H9 (cell line): Measurements from ENCODE around the gene XG. TPM values are rescaled to one million over a fixed set of nuclear protein-coding genes. Genes with fewer than 3 reads are reported as not detected.

ENCODE experiments used
- DNase-seq: peaks from one replicate; pipeline ENCODE4 v3.0.0-alpha.2; 2017
- H2AFZ ChIP-seq: one replicate; pipeline ENCODE4 v1.6.1; 2013; ENCODE audit warnings: mild to moderate bottlenecking, low read length, control low read depth, moderate library complexity
- H2AK5ac ChIP-seq: 2 replicates; pipeline ENCODE4 v1.6.1; 2013; ENCODE audit warnings: low read length, control low read depth, mixed read lengths; ENCODE audit not compliant: insufficient read length
- H2BK120ac ChIP-seq: one replicate; pipeline ENCODE4 v1.6.1; 2013; ENCODE audit warnings: low read depth, mild to moderate bottlenecking, low read length, control low read depth, inconsistent platforms; ENCODE audit not compliant: poor library complexity, severe bottlenecking
- H2BK12ac ChIP-seq: 2 replicates; pipeline ENCODE4 v1.6.1; 2013; ENCODE audit warnings: low read length, control low read depth, mixed read lengths, low read depth; ENCODE audit not compliant: insufficient read length
- H2BK15ac ChIP-seq: 2 replicates; pipeline ENCODE4 v1.6.1; 2013; ENCODE audit warnings: low read depth, low read length, control low read depth
- H2BK20ac ChIP-seq: one replicate; pipeline ENCODE4 v1.6.1; 2013; ENCODE audit warnings: low read depth, mild to moderate bottlenecking, low read length, control low read depth, inconsistent platforms; ENCODE audit not compliant: poor library complexity, severe bottlenecking
- H2BK5ac ChIP-seq: 2 replicates; pipeline ENCODE4 v1.6.1; 2013; ENCODE audit warnings: low read length, control low read depth, mixed read lengths; ENCODE audit not compliant: insufficient read length
- H3K14ac ChIP-seq: 2 replicates; pipeline ENCODE4 v1.6.1; 2013; ENCODE audit warnings: low read length, control low read depth; ENCODE audit not compliant: insufficient read depth
- H3K18ac ChIP-seq: 2 replicates; pipeline ENCODE4 v1.6.1; 2013; ENCODE audit warnings: low read depth, mild to moderate bottlenecking, mixed read lengths, low read length, control low read depth; ENCODE audit not compliant: insufficient read length
- H3K23ac ChIP-seq: 2 replicates; pipeline ENCODE4 v1.6.1; 2013; ENCODE audit warnings: low read length, control low read depth, mixed read lengths, low read depth; ENCODE audit not compliant: insufficient read length
- H3K23me2 ChIP-seq: 2 replicates; pipeline ENCODE4 v1.6.1; 2013; ENCODE audit warnings: low read depth, mild to moderate bottlenecking, mixed read lengths, low read length, control low read depth; ENCODE audit not compliant: insufficient read length, poor library complexity, severe bottlenecking
- H3K27ac ChIP-seq: 2 replicates; pipeline ENCODE4 v1.5.1; 2013; ENCODE audit warnings: low read length, control low read depth, mixed read lengths, low read depth; ENCODE audit not compliant: insufficient read length
- H3K27me3 ChIP-seq: 2 replicates; pipeline ENCODE4 v1.6.1; 2013; ENCODE audit warnings: low read length, control low read depth, inconsistent platforms; ENCODE audit not compliant: insufficient read depth
- H3K4ac ChIP-seq: 2 replicates; pipeline ENCODE4 v1.6.1; 2013; ENCODE audit warnings: low read depth, mild to moderate bottlenecking, control low read depth, inconsistent platforms, low read length, moderate library complexity
- H3K4me1 ChIP-seq: 2 replicates; pipeline ENCODE4 v1.6.1; 2013; ENCODE audit warnings: low read length, control low read depth, inconsistent platforms; ENCODE audit not compliant: insufficient read depth
- H3K4me2 ChIP-seq: 2 replicates; pipeline ENCODE4 v1.6.1; 2013; ENCODE audit warnings: low read length, control low read depth, mixed read lengths; ENCODE audit not compliant: insufficient read length, insufficient read depth
- H3K56ac ChIP-seq: 2 replicates; pipeline ENCODE4 v1.6.1; 2013; ENCODE audit warnings: low read depth, mild to moderate bottlenecking, mixed read lengths, low read length, control low read depth; ENCODE audit not compliant: insufficient read length
- H3K79me1 ChIP-seq: 2 replicates; pipeline ENCODE4 v1.6.1; 2013; ENCODE audit warnings: low read depth, mild to moderate bottlenecking, moderate library complexity, low read length, control low read depth, inconsistent platforms; ENCODE audit not compliant: insufficient read depth, poor library complexity, severe bottlenecking
- H3K79me2 ChIP-seq: 2 replicates; pipeline ENCODE4 v1.6.1; 2013; ENCODE audit warnings: low read length, control low read depth, inconsistent platforms; ENCODE audit not compliant: insufficient read depth
- H3K9ac ChIP-seq: 2 replicates; pipeline ENCODE4 v1.6.1; 2013; ENCODE audit warnings: low read length, control low read depth, mixed read lengths; ENCODE audit not compliant: insufficient read length; ENCODE audit errors: extremely low read depth
- H3K9me3 ChIP-seq: one replicate; pipeline ENCODE4 v1.6.1; 2013; ENCODE audit warnings: low read depth, low read length, inconsistent platforms; ENCODE audit not compliant: control insufficient read depth
- H3T11ph ChIP-seq: one replicate; pipeline ENCODE4 v1.6.1; 2013; ENCODE audit warnings: mild to moderate bottlenecking, low read length, control low read depth, inconsistent platforms
- H4K20me1 ChIP-seq: one replicate; pipeline ENCODE4 v1.6.1; 2013; ENCODE audit not compliant: control insufficient read depth, insufficient read length, insufficient read depth
- H4K5ac ChIP-seq: 2 replicates; pipeline ENCODE4 v1.6.1; 2013; ENCODE audit warnings: low read depth, mild to moderate bottlenecking, mixed read lengths, low read length, control low read depth; ENCODE audit not compliant: insufficient read length
- H4K8ac ChIP-seq: replicated peaks from 2 replicates; pipeline ENCODE4 v1.6.1; 2013; ENCODE audit warnings: low read length, control low read depth, mixed read lengths, low read depth; ENCODE audit not compliant: insufficient read length
- H4K91ac ChIP-seq: 2 replicates; pipeline ENCODE4 v1.6.1; 2013; ENCODE audit warnings: low read depth, mild to moderate bottlenecking, moderate library complexity, mixed read lengths, low read length, control low read depth; ENCODE audit not compliant: insufficient read length
- H3K27ac Mint-ChIP-seq, 3 experiments: 2 replicates in 2 of 3; 3 replicates in 1 of 3; pipeline ENCODE4 v1.8.0; 2020 to 2021; ENCODE audit warnings: mixed read lengths in 3 of 3, mild to moderate bottlenecking in 1 of 3, moderate library complexity in 1 of 3
- H3K27me3 Mint-ChIP-seq: 2 replicates; pipeline ENCODE4 v1.8.0; 2021; ENCODE audit warnings: low read depth, mild to moderate bottlenecking, moderate library complexity, mixed read lengths
- H3K36me3 Mint-ChIP-seq, 3 experiments: 2 replicates in 2 of 3; 3 replicates in 1 of 3; pipeline ENCODE4 v1.8.0; 2020 to 2021; ENCODE audit warnings: low read depth in 3 of 3, mixed read lengths in 3 of 3; ENCODE audit not compliant: insufficient read depth in 1 of 3
- H3K4me1 Mint-ChIP-seq, 2 experiments: 2 replicates each; pipeline ENCODE4 v1.8.0; 2020; ENCODE audit warnings: mixed read lengths in 2 of 2
- H3K4me3 Mint-ChIP-seq, 2 experiments: 2 replicates in 1 of 2; 3 replicates in 1 of 2; pipeline ENCODE4 v1.8.0; 2020 to 2021; ENCODE audit warnings: mild to moderate bottlenecking in 2 of 2, mixed read lengths in 2 of 2, moderate library complexity in 1 of 2
- H3K9me3 Mint-ChIP-seq, 2 experiments: 2 replicates in 1 of 2; 3 replicates in 1 of 2; pipeline ENCODE4 v1.8.0; 2020; ENCODE audit warnings: mild to moderate bottlenecking in 2 of 2, mixed read lengths in 2 of 2, moderate library complexity in 1 of 2
- WGBS: extraction: QIAGEN DNeasy Blood & Tissue Kit; methylation state at CpG from one replicate; pipeline ENCODE4 v1.1.7; 2013; ENCODE audit warnings: missing lambda C conversion rate, low lambda C conversion rate, mixed read lengths; ENCODE audit not compliant: insufficient read length; ENCODE audit errors: extremely low coverage; 5-methylcytosine and 5-hydroxymethylcytosine counted together
- total RNA-seq: library from RNA; stranded (reverse); gene quantifications from 2 replicates; pipeline ENCODE4 v1.2.1, GENCODE V29; 2021
- TF ChIP-seq, protein P1 (sequence below): fragments of 200-600 bp; sonication (generic); conservative IDR thresholded peaks from 3 replicates; pipeline ENCODE4 v1.8.0; 2021; ENCODE audit warnings: antibody characterized with exemption, mild to moderate bottlenecking

Gene XG
- total RNA-seq, 1 experiment from 2014 or later, result 1.1 TPM

DNA sequence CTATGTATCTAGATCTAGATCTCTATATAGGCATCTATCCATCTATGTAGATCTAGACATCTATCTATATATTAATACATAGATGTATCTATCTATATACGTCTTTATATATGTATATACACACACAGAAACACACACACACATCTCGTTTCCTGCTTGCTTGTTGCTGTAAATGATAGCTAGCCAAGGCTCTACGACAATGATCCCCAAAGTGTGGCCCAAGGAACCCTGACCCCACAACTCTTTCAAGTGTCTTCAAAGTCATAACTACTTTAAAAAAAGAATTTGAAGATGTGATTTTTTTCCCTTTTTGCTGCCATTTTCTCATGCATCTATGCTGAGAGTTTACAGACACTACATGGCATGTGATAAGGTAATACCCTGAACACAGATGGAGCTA lies 105.7 kb downstream of the XG start:
- Histone ChIP-seq H2AK5ac (no peak overlapping the region), H4K8ac (no peak overlapping the region), H3K79me2 (no peaks in the 10 kb centered on the region), H4K20me1 (no peaks in the 10 kb centered on the region), H3K4me1 (no peaks in the 10 kb centered on the region), H3K4ac (no peak overlapping the region), H2BK20ac (no peak overlapping the region), H3K23ac (no peak overlapping the region), H3K14ac (no peak overlapping the region), H3K18ac (no peak overlapping the region), H3K79me1 (no peaks in the 10 kb centered on the region), H4K91ac (no peak overlapping the region), H2BK15ac (no peak overlapping the region), H3K9ac (no peak overlapping the region), H3T11ph (no peak overlapping the region), H3K4me2 (no peak overlapping the region), H4K5ac (no peak overlapping the region), H2BK5ac (no peak overlapping the region), H3K27me3 (no peaks in the 10 kb centered on the region), H3K27ac (no peak overlapping the region), H3K9me3 (no peaks in the 10 kb centered on the region), H3K56ac (no peak overlapping the region), H3K23me2 (no peaks in the 10 kb centered on the region), H2BK120ac (no peak overlapping the region), H2AFZ (no peak overlapping the region), H2BK12ac (no peak overlapping the region)
- Mint-ChIP-seq H3K4me1 (no peaks in the 10 kb centered on the region), H3K27ac (no peak overlapping the region), H3K36me3 (peaks cover 50 to 71% (median 68%) of the 10 kb centered on the region in 3 experiments), H3K4me3 (no peak overlapping the region), H3K9me3 (no peaks in the 10 kb centered on the region), H3K27me3 (no peaks in the 10 kb centered on the region)
- TF ChIP-seq, protein P1, sequence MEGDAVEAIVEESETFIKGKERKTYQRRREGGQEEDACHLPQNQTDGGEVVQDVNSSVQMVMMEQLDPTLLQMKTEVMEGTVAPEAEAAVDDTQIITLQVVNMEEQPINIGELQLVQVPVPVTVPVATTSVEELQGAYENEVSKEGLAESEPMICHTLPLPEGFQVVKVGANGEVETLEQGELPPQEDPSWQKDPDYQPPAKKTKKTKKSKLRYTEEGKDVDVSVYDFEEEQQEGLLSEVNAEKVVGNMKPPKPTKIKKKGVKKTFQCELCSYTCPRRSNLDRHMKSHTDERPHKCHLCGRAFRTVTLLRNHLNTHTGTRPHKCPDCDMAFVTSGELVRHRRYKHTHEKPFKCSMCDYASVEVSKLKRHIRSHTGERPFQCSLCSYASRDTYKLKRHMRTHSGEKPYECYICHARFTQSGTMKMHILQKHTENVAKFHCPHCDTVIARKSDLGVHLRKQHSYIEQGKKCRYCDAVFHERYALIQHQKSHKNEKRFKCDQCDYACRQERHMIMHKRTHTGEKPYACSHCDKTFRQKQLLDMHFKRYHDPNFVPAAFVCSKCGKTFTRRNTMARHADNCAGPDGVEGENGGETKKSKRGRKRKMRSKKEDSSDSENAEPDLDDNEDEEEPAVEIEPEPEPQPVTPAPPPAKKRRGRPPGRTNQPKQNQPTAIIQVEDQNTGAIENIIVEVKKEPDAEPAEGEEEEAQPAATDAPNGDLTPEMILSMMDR, result no peak
- no peak for DNase-seq
- WGBS, result no CpG with 5 or more reads among the region's 3 CpGs
